ENCODE measurements around the gene CRYBA2.

Gene CRYBA2

DNA sequence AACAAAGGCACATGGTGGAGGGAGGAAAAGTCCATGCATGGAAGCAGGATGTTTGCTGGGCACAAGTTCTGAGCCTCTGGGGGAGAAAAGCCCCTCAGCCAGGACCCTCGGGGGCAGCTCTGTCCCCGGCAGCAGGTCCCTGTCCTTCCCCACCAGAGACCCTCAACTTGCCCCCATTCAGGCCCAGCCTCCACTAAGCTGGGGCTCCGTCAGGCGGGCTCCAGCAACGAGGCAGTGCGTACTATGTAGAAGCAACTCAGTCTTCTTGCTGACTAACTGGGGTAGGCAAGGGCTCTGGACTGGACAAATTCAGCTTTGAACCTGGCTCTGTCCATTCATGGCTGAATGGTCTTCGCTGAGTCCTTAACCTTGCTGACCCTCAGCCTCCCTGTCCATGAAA lies 25.1 kb upstream of the CRYBA2 start:
- H3K4me3 ChIP-seq (ENCODE audit: low read depth, low read length) = no peak overlapping the region
- no peak for DNase-seq (ENCODE audit: low read depth)
- TF ChIP-seq, protein P1, sequence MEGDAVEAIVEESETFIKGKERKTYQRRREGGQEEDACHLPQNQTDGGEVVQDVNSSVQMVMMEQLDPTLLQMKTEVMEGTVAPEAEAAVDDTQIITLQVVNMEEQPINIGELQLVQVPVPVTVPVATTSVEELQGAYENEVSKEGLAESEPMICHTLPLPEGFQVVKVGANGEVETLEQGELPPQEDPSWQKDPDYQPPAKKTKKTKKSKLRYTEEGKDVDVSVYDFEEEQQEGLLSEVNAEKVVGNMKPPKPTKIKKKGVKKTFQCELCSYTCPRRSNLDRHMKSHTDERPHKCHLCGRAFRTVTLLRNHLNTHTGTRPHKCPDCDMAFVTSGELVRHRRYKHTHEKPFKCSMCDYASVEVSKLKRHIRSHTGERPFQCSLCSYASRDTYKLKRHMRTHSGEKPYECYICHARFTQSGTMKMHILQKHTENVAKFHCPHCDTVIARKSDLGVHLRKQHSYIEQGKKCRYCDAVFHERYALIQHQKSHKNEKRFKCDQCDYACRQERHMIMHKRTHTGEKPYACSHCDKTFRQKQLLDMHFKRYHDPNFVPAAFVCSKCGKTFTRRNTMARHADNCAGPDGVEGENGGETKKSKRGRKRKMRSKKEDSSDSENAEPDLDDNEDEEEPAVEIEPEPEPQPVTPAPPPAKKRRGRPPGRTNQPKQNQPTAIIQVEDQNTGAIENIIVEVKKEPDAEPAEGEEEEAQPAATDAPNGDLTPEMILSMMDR (IDR thresholded peaks at IDR 0.05; ENCODE audit: low read depth, low read length, missing control alignments) = no peak

DNA sequence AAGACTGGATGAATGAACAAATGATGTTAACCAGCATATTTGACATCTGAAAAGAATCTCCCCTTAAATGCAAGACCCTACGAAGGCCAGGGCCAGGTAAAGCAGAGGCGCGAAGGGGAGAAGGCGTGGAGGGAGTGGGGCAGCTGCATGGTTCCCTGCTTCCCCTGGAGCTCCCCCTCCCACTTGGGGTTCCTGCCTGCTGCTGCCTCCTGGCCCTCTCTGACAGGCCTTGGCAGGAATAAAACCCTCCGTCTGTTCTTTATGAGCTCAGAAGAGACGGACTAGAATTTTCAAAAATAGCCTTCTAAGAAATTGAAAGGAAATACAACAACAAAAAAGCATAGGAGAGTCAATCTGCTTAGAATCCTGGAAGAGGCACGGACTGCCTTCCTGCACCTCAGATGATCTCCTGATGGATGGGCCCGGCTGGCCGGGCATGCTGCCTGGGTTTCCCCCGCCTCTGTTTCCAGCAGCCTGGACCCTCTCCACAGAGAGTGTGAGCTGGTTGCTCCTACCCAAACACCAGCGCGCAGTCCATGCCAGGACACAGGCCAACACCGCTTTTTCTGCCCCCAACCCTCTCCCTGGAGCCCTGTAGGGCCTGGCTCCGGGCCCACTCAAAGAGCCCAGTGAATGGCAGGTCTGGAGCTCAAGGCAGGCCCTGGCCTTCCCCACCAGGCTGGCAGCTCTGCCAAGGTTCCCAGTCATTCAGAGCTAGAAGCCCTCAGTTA lies 24.1 kb upstream of the CRYBA2 start:
- DNase-seq (ENCODE audit: low read depth) = no peak
- TF ChIP-seq, protein P1 (IDR thresholded peaks at IDR 0.05; ENCODE audit: low read depth, low read length, missing control alignments) = no peak
- no peak overlapping the region for H3K4me3 ChIP-seq (ENCODE audit: low read depth, low read length)

DNA sequence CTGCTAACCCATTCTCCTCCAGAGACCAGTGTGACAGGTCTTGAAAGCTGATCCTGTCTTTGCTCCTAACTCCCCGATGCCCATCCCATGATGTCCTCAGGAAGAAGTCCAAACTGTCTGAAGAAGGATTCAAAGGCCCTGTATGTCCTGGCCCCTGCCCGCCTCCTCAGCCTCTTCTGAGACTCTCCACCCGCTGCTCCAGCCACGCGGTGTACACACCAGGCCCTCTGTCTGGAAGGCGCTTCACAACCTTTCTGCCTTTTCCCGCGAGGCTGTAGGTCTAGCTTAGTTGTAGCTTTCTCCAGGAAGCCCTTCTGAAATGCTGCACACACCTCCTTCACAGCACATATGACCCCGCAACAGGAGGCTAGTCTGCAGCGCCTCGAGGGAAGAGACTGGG lies 23.5 kb upstream of the CRYBA2 start:
- H3K4me3 ChIP-seq (ENCODE audit: low read depth, low read length) = no peak overlapping the region
- no peak for DNase-seq (ENCODE audit: low read depth)
- TF ChIP-seq, protein P1 (IDR thresholded peaks at IDR 0.05; ENCODE audit: low read depth, low read length, missing control alignments) = no peak

DNA sequence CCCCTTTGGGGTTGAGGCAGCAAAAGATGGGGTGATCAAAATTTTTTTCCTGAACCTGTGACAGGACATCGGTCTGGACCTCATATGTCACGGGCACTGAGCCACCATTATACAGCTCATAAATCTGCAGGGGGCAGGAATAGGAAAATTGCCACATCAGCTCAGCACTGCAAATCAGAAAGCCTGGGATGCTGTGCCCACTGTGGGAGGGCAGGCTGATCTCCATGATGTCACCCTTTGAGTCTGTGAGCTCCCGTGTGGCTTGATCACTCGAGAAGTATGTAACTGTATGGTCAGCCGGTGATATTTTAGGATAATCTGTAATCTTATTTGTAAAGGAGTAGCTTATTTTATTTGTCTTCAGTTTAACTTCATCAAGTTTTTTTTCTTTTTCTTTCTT lies 17.7 kb upstream of the CRYBA2 start:
- TF ChIP-seq, protein P1 (IDR thresholded peaks at IDR 0.05; ENCODE audit: low read depth, low read length, missing control alignments) = no peak
- no peak overlapping the region for H3K4me3 ChIP-seq (ENCODE audit: low read depth, low read length)
- no peak for DNase-seq (ENCODE audit: low read depth)

DNA sequence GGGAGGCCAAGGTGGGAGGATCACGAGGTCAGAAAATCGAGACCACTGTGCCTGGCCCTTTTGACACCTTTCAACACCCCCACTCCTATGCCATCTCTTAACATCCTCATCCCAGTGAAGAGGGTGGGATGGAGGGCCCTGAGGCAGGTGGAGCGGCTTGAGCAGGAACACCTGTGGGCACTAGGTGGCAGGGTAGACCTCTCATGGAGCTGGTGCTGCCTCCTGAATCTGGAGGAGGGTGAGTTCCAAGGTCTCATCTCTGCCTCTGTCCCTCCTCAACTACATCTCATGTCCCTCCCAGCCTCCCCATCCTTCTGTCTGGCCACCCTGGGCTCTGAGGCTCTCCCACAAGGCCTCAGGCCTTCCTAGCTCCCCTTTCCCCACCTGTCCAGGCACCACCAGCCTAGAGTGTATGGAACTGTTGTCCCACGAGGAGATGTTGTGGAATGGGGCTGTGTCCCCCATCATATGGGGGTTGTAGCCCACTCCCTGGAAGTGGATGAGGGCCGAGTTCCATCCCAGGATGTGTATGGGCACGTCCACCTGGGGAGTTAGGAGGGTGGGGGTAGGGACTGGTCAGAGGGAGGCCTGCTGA lies 17.0 kb upstream of the CRYBA2 start:
- DNase-seq (ENCODE audit: low read depth) = no peak
- TF ChIP-seq, protein P1 (IDR thresholded peaks at IDR 0.05; ENCODE audit: low read depth, low read length, missing control alignments) = peak; percentile 84
- H3K4me3 ChIP-seq (ENCODE audit: low read depth, low read length) = no peak overlapping the region

DNA sequence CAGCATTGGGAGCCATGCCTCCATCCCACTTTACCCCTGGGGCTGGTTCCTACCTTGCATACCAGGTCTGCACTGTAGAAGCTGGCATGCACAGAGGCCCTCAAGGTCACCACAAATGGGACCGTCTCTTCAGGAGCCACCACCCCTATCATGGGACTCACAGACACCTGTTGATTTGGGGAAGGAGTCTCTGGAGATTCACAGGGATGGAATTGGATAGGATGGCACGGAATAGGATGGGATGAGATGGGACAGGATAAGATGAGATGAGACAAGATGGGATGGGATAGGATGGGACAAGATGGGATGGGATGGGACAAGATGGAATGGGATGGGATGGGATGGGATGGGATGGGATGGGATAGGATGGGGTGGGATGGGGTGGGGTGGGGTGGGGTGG lies 16.1 kb upstream of the CRYBA2 start:
- H3K4me3 ChIP-seq (ENCODE audit: low read depth, low read length) = no peak overlapping the region
- TF ChIP-seq, protein P1 (IDR thresholded peaks at IDR 0.05; ENCODE audit: low read depth, low read length, missing control alignments) = no peak
- no peak for DNase-seq (ENCODE audit: low read depth)

DNA sequence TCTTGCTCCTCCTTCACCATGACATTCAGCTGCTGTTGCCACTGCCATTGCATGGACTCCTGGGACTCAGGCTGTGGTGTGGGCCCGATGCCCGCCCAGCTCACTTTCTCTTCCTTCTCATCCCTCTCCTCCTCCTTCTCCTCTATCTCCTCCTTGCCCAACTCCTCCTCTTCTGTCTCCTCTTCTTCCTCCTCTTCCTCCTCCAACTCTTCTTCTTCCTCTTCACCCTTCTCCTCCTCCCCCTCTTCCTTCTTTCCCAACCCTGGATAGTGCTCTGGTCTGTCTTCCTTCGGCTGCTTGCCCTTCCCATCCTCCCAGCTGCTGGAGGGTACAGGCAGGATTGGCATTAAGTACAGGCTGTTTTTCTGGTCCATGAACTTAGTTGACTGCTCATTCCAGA lies 10.8 kb upstream of the CRYBA2 start:
- DNase-seq (ENCODE audit: low read depth) = no peak
- TF ChIP-seq, protein P1 (IDR thresholded peaks at IDR 0.05; ENCODE audit: low read depth, low read length, missing control alignments) = no peak
- H3K4me3 ChIP-seq (ENCODE audit: low read depth, low read length) = no peak overlapping the region

All from GM12864 (cell line).